HAP-1 (cell line): ENCODE measurements around the gene CYP3A7.
A peak's percentile ranks its signal among the peaks of the same experiment; 100 is the strongest.
"Not testable (repeated sequence)": the region's sequence is repeated elsewhere in the genome, so short reads cannot be mapped to it uniquely, and the experiment has no call there.

Experiments used
- DNase-seq, 2 experiments: peaks; one replicate each; pipeline ENCODE4 v3.0.0-alpha.2; 2016 to 2020; ENCODE audit warnings: low spot score in 2 of 2
- H3K27me3 ChIP-seq: fragments of 250-450 bp; sonication (Bioruptor Pico); 2 replicates; pipeline ENCODE4 v1.5.1; 2020; ENCODE audit warnings: low read depth, mild to moderate bottlenecking, moderate library complexity
- H3K36me3 ChIP-seq: fragments of 250-450 bp; sonication (Bioruptor Pico); replicated peaks from 2 replicates; pipeline ENCODE4 v1.5.1; 2020; ENCODE audit warnings: mild to moderate bottlenecking
- H3K4me1 ChIP-seq: fragments of 250-450 bp; sonication (Bioruptor Pico); 2 replicates; pipeline ENCODE4 v1.5.1; 2020; ENCODE audit warnings: mild to moderate bottlenecking
- H3K4me3 ChIP-seq: fragments of 250-450 bp; sonication (Bioruptor Pico); 2 replicates; pipeline ENCODE4 v1.5.1; 2020; ENCODE audit warnings: mild to moderate bottlenecking, moderate library complexity
- H3K9me3 ChIP-seq: fragments of 250-450 bp; sonication (Bioruptor Pico); 2 replicates; pipeline ENCODE4 v1.5.1; 2020; ENCODE audit warnings: mild to moderate bottlenecking, moderate library complexity
- in situ Hi-C: fragments of 300-500 bp; cut with MboI; formaldehyde crosslinking; loops from 3 replicates; pipeline ENCODE4 v1.14.3; 2020; ENCODE audit warnings: low sequenced_read_pairs, inconsistent platforms, mixed read lengths

The CYP3A7 gene

DNA sequence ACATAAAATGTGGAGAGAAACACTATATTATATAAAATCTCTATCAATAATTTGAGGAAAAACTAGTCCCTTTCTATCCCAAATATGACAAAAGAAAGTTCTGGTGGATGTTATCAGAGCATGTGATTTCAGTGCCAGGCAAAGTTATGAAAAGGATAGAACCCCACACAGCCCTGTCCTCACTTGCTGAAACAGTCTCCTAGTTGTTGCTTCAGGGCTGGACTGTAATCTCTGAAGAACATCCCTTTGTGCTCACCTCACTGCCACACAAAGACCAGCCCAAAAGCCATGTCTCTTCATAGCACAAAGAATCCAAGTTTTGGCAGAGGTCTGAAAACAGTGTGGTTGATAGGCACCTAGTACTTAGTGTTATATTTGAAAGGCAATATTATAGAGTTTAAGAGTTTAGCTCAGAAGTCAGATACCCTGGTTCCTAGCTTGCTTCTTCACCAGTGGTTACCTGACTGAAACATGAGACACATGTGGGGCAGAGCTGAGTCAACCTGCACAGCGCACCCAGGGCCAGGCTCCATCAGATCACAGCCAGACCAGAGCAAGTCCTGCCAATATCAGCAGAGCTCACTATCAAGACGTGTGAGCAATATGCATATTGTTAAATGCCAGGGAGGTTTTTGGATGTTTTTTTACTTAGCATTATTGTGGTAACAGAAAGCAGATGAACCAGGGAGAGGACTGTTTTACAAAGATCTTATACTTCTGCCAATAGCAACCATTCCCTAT is 25.0 kb downstream of the CYP3A7 start:
- DNase-seq = no peak
- Histone ChIP-seq H3K4me3 (no peak overlapping the region), H3K9me3 (no peaks in the 10 kb centered on the region), H3K4me1 (no peaks in the 10 kb centered on the region), H3K27me3 (no peaks in the 10 kb centered on the region), H3K36me3 (no peaks in the 10 kb centered on the region)
- in situ Hi-C loops = no loop called here

DNA sequence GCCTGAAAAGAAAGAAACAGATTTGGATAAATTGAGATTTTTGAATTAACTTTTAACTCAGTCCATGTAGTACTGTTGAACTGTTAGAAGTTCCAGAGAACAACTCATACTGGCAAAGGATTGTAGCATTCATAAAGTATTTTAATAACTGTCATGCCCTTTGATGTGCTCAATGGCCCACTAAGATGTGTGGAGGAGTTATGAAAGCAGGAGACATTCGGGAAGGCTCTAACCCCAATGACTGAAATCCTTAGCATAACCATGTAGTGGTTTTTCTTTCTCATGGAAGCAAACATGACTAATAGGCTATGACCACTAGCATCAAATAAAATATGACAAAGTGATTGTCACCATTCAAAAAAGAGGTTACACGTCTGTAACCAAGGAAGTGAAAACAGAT is 25.7 kb downstream of the CYP3A7 start:
- H3K9me3 ChIP-seq = no peaks in the 10 kb centered on the region
- H3K4me3 ChIP-seq = no peak overlapping the region
- no peaks in the 10 kb centered on the region for H3K36me3 ChIP-seq
- no peaks in the 10 kb centered on the region for H3K27me3 ChIP-seq
- in situ Hi-C loops = no loop called here
- no peaks in the 10 kb centered on the region for H3K4me1 ChIP-seq
- DNase-seq = no peak

DNA sequence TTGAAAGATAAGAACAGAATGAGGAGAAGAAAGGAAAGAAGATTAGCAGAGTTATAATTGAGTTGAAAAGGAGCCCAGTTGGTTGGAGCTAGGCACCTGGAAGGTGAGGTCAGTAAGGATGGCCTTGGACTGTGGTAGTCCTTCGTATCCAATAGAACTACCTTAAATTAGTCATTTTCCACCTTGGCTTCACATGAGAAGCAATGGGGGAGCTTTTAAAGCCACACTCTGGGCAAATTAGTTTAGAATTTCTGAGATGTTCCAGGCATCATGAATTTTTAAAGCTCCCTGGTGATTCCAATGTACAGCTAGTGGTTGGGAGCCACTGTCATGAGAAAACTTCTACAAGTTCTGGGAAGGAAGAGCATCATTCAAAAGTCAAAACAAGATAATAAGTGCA is 27.9 kb downstream of the CYP3A7 start:
- H3K9me3 ChIP-seq = no peaks in the 10 kb centered on the region
- H3K4me1 ChIP-seq = no peaks in the 10 kb centered on the region
- H3K4me3 ChIP-seq = no peak overlapping the region
- no peak for DNase-seq
- no peaks in the 10 kb centered on the region for H3K36me3 ChIP-seq
- in situ Hi-C loops = no loop called here
- H3K27me3 ChIP-seq = no peaks in the 10 kb centered on the region

DNA sequence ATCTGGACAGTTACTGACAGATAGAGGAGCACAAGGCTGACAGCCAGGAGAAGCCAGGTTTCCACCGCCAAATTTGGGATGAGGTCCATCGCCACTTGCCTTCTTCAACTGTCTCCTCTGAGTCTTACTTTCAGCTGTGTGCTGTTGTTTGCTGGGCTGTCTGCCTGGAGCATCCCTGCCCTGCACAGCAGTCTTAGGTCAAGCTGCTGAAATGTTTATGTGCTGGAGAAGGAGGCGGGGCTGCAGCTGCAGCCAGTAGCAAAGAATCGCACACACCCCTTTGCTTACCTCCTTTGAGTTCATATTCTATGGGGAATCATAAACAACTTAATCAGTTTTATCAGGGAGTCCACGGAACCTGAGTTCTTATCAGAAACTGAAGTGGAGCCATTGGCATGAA is 35.0 kb downstream of the CYP3A7 start:
- Histone ChIP-seq H3K9me3 (no peaks in the 10 kb centered on the region), H3K36me3 (no peaks in the 10 kb centered on the region), H3K27me3 (peaks cover 3% of the 10 kb centered on the region), H3K4me1 (no peaks in the 10 kb centered on the region), H3K4me3 (no peak overlapping the region)
- no peak for DNase-seq
- in situ Hi-C loops = no loop called here

DNA sequence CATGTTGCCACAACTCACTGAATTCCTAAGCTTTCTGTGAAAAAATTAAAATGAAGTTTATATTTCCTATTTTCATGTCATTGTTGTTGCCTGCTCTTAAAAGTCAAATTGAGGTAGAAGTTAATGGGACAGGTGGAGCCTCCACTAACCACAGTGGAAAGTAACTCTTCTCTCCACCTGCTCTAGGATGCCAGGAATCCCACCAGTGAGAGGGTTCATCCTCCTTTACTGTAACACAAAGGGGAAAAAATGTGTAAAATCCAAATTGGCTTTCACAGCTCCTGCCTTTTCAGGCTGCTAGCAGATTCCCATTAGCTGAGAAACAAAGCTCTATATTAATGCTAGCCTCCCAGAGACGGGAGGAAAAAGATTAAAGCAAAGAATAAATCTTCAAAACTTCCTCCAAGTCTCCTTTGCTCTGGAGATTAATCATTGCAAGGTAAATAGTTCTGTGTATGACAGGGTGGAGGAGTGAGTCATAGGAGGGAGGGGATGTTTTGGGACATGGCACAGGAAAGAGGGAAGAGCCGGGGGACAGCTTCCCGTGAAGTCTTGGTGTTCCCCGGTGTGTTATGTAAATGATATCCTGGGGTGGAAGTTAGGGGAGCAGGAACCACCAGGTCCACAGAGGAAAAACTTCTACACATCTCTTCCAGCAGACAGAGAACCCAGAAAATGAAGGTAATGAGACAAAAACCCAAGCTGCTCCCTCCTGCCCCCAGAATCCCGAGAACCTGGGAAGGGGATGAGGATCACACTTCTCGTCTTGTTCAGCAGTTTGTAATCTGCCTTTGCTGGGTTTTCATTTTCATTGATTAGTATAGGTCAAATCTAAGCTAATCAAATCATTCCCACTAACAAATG is 35.9 kb downstream of the CYP3A7 start:
- H3K9me3 ChIP-seq = not testable (repeated sequence)

DNA sequence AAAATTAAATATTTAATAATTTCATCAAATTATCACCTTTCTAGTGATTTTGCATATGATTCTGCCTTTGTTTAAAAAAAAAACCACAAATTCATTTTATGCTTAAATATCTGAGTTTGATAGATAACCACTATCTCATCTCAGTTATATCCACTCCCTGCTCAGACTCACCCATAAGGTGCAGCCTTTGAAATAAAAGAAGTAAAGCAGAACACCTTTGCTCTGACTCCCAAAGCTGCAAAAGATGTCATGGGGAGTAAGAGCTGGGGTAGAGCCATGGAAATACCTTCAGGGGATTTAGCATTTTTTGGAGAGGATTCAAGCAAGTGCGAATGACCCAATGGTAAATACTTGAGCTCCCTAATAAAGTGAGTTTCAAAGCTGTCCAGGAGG is 40.1 kb downstream of the CYP3A7 start:
- 0 out of 2 replicates have a peak, but pooled peaks cover 3% of the 10 kb centered on the region for H3K9me3 ChIP-seq
- no peaks in the 10 kb centered on the region; the same call in 1 of the 2 replicates for H3K27me3 ChIP-seq
- H3K4me3 ChIP-seq = no peak overlapping the region
- H3K36me3 ChIP-seq = no peaks in the 10 kb centered on the region
- peaks cover 4% of the 10 kb centered on the region; the same call in 1 of the 2 replicates for H3K4me1 ChIP-seq
- no peak for DNase-seq
- in situ Hi-C loops = no loop called here

More for the DNA sequence above, 35.9 kb downstream of the CYP3A7 start:
- H3K36me3 ChIP-seq, in situ Hi-C loops, H3K4me3 ChIP-seq, H3K27me3 ChIP-seq, DNase-seq, H3K4me1 ChIP-seq: not testable (repeated sequence)

DNA sequence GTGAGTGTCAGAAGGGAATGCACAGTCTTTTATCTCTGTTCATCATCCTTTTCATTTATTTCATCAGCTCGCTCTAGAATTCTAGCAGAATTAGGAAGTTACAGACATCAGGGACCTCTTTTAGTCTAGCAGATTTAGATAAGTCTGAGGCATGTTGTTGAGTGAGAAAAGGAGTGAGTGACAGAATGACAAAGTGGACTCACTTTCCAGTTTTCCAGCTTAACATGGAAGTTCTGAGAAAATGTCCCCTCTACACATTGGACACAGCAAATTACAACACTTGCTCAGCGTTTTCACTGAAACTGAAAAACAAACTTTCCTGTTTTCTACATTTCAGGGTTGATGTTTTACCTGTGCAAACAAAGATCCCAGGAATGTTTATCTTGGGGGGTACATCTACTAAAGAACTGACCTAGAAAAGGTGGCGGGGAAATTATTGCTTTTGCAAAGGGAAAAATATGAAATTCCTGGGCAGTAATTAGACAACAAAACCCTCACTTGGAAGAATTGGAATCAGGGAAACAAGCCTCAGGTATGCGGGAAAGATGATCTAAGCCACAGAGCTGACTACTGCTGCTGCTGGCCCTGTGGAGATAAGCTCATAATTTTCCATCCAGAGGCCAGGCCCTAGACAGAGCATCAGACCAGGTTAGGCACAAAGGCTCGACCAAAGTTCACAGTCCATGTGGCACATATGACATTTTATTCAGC is 40.6 kb downstream of the CYP3A7 start:
- Histone ChIP-seq H3K4me1 (peaks cover 4% of the 10 kb centered on the region; the same call in 1 of the 2 replicates), H3K9me3 (0 out of 2 replicates have a peak, but pooled peaks cover 3% of the 10 kb centered on the region), H3K27me3 (no peaks in the 10 kb centered on the region; the same call in 1 of the 2 replicates), H3K4me3 (no peak overlapping the region), H3K36me3 (no peaks in the 10 kb centered on the region)
- in situ Hi-C loops = no loop called here
- no peak for DNase-seq

DNA sequence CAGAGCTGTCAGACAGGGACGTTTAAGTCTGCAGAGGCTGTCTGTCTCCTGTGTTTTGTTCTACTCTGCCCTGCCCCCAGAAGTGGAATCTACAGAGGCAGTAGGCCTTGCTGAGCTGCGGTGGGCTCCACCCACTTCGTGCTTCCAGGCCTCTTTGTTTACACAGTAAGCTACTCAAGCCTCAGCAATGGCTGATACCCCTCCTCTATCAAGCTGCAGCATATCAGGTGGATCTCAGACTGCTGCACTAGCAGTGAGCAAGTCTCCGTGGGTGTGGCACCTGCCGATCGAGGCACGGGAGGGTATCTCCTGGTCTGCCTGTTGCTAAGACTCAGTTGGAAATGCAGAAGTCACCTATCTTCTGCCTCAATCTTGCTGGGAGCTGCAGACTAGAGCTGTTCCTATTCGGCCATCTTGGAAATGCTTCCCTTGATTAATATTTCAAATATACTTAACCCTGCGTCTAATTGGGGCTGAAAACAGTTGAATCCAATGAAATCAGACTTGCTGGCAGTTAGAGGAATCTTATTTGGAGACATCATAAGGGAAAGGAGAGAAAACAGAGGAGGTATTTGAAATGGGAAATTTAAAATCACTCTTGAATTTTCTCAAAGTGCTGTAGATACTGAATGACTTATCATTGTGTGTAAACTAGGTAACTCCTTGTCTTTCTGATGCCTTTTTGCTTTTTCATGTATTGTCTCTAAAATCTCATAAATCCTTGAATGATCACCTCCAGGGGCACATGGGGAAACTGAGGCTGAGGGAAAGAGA is 41.4 kb downstream of the CYP3A7 start:
- in situ Hi-C loops = no loop called here
- no peaks in the 10 kb centered on the region for H3K36me3 ChIP-seq
- H3K4me3 ChIP-seq = no peak overlapping the region
- peaks cover 4% of the 10 kb centered on the region; the same call in 1 of the 2 replicates for H3K4me1 ChIP-seq
- DNase-seq = peak; percentile 18 to 57
- 0 out of 2 replicates have a peak, but pooled peaks cover 3% of the 10 kb centered on the region for H3K9me3 ChIP-seq
- no peaks in the 10 kb centered on the region for H3K27me3 ChIP-seq

DNA sequence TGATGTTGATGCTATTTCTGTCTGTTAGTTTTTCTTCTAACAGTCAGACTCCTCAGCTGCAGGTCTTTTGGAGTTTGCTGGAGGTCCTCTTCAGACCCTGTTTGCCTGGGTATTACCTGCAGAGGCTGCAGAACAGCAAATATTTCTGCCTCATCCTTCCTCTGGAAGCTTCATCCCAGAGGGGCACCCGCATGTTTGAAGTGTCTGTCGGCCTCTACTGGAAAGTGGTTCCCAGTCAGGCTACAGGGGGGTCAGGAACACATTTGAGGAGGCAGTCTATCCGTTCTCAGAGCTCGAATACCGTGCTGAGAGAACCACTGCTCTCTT is 41.9 kb downstream of the CYP3A7 start:
- Histone ChIP-seq H3K9me3 (0 out of 2 replicates have a peak, but pooled peaks cover 3% of the 10 kb centered on the region), H3K27me3 (no peaks in the 10 kb centered on the region), H3K4me3 (no peak overlapping the region), H3K4me1 (peaks cover 4% of the 10 kb centered on the region; the same call in 1 of the 2 replicates), H3K36me3 (no peaks in the 10 kb centered on the region)
- in situ Hi-C loops = no loop called here
- no peak for DNase-seq

DNA sequence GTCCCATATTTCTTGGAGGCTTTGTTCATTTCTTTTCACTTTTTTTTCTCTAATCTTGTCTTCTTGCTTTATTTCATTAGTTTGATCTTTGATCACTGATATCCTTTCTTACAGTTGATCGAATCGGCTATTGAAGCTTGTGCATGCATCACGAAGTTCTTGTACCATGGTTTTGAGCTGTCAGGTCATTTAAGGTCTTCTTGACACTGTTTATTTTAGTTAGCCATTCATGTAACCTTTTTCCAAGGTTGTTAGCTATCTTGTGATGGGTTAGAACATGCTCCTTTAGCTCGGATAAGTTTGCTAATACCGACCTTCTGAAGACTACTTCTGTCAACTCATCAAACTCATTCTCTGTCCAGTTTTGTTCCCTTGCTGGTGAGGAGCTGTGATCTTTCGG is 42.4 kb downstream of the CYP3A7 start:
- DNase-seq, H3K36me3 ChIP-seq, H3K9me3 ChIP-seq, H3K4me1 ChIP-seq, H3K27me3 ChIP-seq, in situ Hi-C loops, H3K4me3 ChIP-seq: not testable (repeated sequence)

DNA sequence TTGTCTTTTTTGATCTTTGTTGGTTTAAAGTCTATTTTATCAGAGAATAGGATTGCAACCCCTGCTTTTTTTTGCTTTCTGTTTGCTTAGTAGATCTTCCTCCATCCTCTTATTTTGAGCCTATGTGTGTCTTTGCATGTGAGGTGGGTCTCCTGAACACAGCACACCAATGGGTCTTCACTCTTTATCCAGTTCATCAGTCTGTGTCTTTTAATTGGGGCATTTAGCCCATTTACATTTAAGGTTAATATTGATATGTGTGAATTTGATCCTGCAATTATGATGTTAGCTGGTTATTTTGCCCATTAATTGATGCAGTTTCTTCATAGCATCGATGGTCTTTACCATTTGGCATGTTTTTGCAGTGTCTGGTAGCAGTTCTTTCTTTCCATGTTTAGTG is 43.3 kb downstream of the CYP3A7 start:
- in situ Hi-C loops, H3K27me3 ChIP-seq, DNase-seq, H3K4me3 ChIP-seq, H3K36me3 ChIP-seq, H3K4me1 ChIP-seq, H3K9me3 ChIP-seq: not testable (repeated sequence)

DNA sequence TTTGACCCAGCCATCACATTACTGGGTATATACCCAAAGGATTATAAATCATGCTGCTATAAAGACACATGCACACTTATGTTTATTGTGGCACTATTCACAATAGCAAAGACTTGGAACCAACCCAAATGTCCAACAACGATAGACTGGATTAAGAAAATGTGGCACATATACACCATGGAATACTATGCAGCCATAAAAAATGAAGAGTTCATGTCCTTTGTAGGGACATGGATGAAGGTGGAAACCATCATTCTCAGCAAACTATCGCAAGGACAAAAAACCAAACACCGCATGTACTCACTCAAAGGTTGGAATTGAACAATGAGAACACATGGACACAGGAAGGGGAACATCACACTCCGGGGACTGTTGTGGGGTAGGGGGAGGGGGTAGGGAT is 44.1 kb downstream of the CYP3A7 start:
- in situ Hi-C loops, H3K9me3 ChIP-seq, DNase-seq, H3K27me3 ChIP-seq, H3K4me1 ChIP-seq, H3K36me3 ChIP-seq, H3K4me3 ChIP-seq: not testable (repeated sequence)

DNA sequence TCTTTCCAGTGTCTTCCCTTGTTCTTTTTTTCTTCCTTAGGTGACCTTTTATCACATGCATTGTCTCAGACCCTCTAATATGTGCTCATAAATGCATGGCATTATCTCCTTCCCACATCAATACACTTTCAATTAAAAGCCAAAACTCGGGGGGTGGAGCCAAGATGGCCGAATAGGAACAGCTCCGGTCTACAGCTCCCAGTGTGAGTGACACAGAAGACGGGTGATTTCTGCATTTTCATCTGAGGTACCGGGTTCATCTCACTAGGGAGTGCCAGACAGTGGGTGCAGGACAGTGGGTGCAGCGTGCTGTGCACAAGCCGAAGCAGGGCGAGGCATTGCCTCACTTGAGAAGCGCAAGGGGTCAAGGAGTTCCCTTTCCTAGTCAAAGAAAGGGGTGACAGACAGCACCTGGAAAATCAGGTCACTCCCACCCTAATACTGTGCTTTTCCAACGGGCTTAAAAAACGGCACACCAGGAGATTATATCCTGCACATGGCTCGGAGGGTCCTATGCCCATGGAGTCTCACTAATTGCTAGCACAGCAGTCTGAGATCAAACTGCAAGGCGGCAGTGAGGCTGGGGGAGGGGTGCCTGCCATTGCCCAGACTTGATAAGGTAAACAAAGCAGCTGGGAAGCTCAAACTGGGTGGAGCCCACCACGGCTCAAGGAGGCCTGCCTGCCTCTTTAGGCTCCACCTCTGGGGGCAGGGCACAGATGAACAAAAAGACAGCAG is 49.0 kb downstream of the CYP3A7 start:
- H3K4me1 ChIP-seq, in situ Hi-C loops, H3K4me3 ChIP-seq, H3K27me3 ChIP-seq, H3K9me3 ChIP-seq, H3K36me3 ChIP-seq: not testable (repeated sequence)
- DNase-seq = peak in 1 of 2 experiments; percentile 41
